HepG2 (cell line): ENCODE data around the gene SGMS1. TPM values are rescaled to one million over a fixed set of nuclear protein-coding genes. Genes with fewer than 3 reads are reported as not detected.

Experiments used
- ASH2L ChIP-seq: fragments of 300-600, 200-600 bp; sonication (generic); IDR thresholded peaks from 2 replicates; pipeline ENCODE4 v1.7.0; 2017; ENCODE audit warnings: low read depth, mild to moderate bottlenecking, moderate library complexity, mixed read lengths, low read length; ENCODE audit not compliant: insufficient read length
- ELF4 ChIP-seq: sonication (generic); formaldehyde crosslinking; IDR thresholded peaks from 2 replicates; pipeline ENCODE4 v1.5.0; 2020; ENCODE audit warnings: missing genetic modification reagents, mild to moderate bottlenecking, moderate library complexity, borderline replicate concordance
- ETV6 ChIP-seq: sonication (generic); formaldehyde crosslinking; conservative IDR thresholded peaks from 2 replicates; pipeline ENCODE4 v1.4.0; 2020; ENCODE audit warnings: missing genetic modification reagents
- HDAC1 ChIP-seq: sonication (generic); formaldehyde crosslinking; IDR thresholded peaks from 2 replicates; pipeline ENCODE4 v1.5.1; 2020; ENCODE audit warnings: mild to moderate bottlenecking, missing genetic modification reagents
- HMGXB3 ChIP-seq: sonication (generic); formaldehyde crosslinking; IDR thresholded peaks from 2 replicates; pipeline ENCODE4 v1.4.0; 2020; ENCODE audit warnings: missing genetic modification reagents, borderline replicate concordance
- IRF9 ChIP-seq: sonication (generic); formaldehyde crosslinking; IDR thresholded peaks from 2 replicates; pipeline ENCODE4 v1.8.0; 2022; ENCODE audit warnings: missing genetic modification reagents, mild to moderate bottlenecking, borderline replicate concordance
- KAT2B ChIP-seq: fragments of 150-350 bp; IDR thresholded peaks from 2 replicates; pipeline ENCODE4 v1.6.1; 2014; ENCODE audit warnings: low read depth, low read length, borderline replicate concordance
- KDM5A ChIP-seq: fragments of 200-600 bp; sonication (generic); IDR thresholded peaks from 2 replicates; pipeline ENCODE4 v1.7.0; 2018; ENCODE audit warnings: antibody characterized with exemption, mild to moderate bottlenecking, low read length, borderline replicate concordance
- LCORL ChIP-seq, 2 experiments: fragments of 450-650 bp in 1 of 2; sonication (generic) in 1 of 2; formaldehyde crosslinking in 1 of 2; IDR thresholded peaks; 2 replicates each; pipeline versions ENCODE4 v1.5.0 to v1.6.1; 2017 to 2020; ENCODE audit warnings: antibody characterized with exemption in 1 of 2, missing genetic modification reagents in 1 of 2
- NCOA2 ChIP-seq: sonication (generic); formaldehyde crosslinking; IDR thresholded peaks from 2 replicates; pipeline ENCODE4 v1.8.0; 2022; ENCODE audit warnings: inconsistent platforms
- PHF20 ChIP-seq: sonication (generic); formaldehyde crosslinking; IDR thresholded peaks from 2 replicates; pipeline ENCODE4 v1.5.0; 2020; ENCODE audit warnings: mild to moderate bottlenecking, missing genetic modification reagents
- RARA ChIP-seq: IDR thresholded peaks from 2 replicates; pipeline ENCODE4 v1.6.1; 2016; ENCODE audit warnings: missing genetic modification reagents, missing compliant biosample characterization
- RFXAP ChIP-seq: sonication (generic); formaldehyde crosslinking; IDR thresholded peaks from 2 replicates; pipeline ENCODE4 v1.4.0; 2020; ENCODE audit warnings: missing genetic modification reagents, borderline replicate concordance
- TCF7 ChIP-seq: sonication (generic); IDR thresholded peaks from 2 replicates; pipeline ENCODE4 v1.6.1; 2016; ENCODE audit warnings: antibody characterized with exemption, low read depth
- TERF1 ChIP-seq: sonication (generic); formaldehyde crosslinking; IDR thresholded peaks from 2 replicates; pipeline ENCODE4 v1.8.0; 2022; ENCODE audit warnings: mild to moderate bottlenecking, missing genetic modification reagents, moderate library complexity
- ZFYVE20 ChIP-seq: sonication (generic); formaldehyde crosslinking; IDR thresholded peaks from 2 replicates; pipeline ENCODE4 v1.8.0; 2023; ENCODE audit warnings: low read depth, mild to moderate bottlenecking, moderate library complexity, missing genetic modification reagents, borderline replicate concordance
- ZNF382 ChIP-seq: sonication (generic); formaldehyde crosslinking; IDR thresholded peaks from 2 replicates; pipeline ENCODE4 v1.5.0; 2020; ENCODE audit warnings: missing genetic modification reagents, mild to moderate bottlenecking, borderline replicate concordance
- ZNF512B ChIP-seq: sonication (generic); formaldehyde crosslinking; IDR thresholded peaks from 2 replicates; pipeline ENCODE4 v1.5.1; 2020; ENCODE audit warnings: missing genetic modification reagents, mild to moderate bottlenecking, borderline replicate concordance
- polyA plus RNA-seq, 8 experiments: library from polyadenylated mRNA; depleted of rRNA in 3 of 8; stranded (reverse) in 7 of 8; unstranded in 1 of 8; fragments of >200 nt; fragmentation: Illumina TruSeq in 4 of 8; extraction: Trizol in 4 of 8; gene quantifications; 2 replicates each; pipeline versions ENCODE4 v1.2.1 to v1.2.3, GENCODE V29; 2011 to 2016; ENCODE audit warnings: low read depth in 4 of 8, missing spikeins in 1 of 8, mixed read lengths in 1 of 8; ENCODE audit not compliant: insufficient read depth in 1 of 8
- total RNA-seq, 5 experiments: library from RNA; depleted of rRNA; stranded (reverse); fragments of >200 nt; fragmentation: Illumina TruSeq; extraction: Trizol; gene quantifications; 2 replicates each; pipeline ENCODE4 v1.2.3, GENCODE V29; 2016; ENCODE audit warnings: low read depth in 1 of 5
- TF ChIP-seq, protein P1 (sequence below): sonication (generic); formaldehyde crosslinking; IDR thresholded peaks from 2 replicates; pipeline ENCODE4 v1.4.0; 2020; ENCODE audit warnings: mild to moderate bottlenecking, missing genetic modification reagents

Gene SGMS1
- total and polyA plus RNA-seq, 2 of the 13 experiments (the other 11 are each of a cell fraction or from before 2014, with no cell fraction given) = 6.5 to 15.1 TPM

DNA sequence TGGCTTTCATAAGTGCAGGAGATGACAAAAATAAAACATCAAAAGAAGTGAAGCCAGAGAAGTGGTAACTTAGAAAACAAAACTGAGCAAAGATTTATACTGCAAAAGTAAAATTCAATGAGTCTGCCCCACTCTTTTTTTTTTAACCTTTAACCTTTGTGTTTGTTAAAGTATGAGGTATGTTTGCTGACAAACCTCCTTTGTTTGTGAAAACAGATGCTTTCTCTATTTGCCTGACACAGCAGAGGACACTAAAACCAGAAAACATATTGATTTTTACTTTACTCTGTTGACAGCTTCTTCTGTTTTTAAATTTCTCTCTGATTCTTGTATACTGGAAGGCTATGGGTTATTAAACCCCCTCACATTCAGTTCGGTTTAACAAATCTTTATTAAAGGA, 57.6 kb downstream of the SGMS1 start (continued):
- TF ChIP-seq, protein P1, sequence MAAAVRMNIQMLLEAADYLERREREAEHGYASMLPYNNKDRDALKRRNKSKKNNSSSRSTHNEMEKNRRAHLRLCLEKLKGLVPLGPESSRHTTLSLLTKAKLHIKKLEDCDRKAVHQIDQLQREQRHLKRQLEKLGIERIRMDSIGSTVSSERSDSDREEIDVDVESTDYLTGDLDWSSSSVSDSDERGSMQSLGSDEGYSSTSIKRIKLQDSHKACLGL = no peak
- TF ChIP-seq ELF4 (CRISPR knock-in tag) (no peak), TERF1 (CRISPR knock-in tag) (no peak), ZFYVE20 (no peak), HMGXB3 (0 out of 2 replicates have a peak, but pooled peaks have one; percentile 34), NCOA2 (CRISPR knock-in tag) (peak; percentile 83), RFXAP (CRISPR knock-in tag) (no peak), LCORL (IDR thresholded peaks at IDR 0.05) (no peak), LCORL (CRISPR knock-in tag; IDR thresholded peaks at IDR 0.05) (0 out of 2 replicates have a peak, but pooled peaks have one; percentile 18), TCF7 (peak; percentile 73; the same call in 1 of the 2 replicates), HDAC1 (CRISPR knock-in tag) (peak; percentile 18; the same call in 1 of the 2 replicates), KDM5A (no peak), ZNF382 (CRISPR knock-in tag) (no peak), RARA (peak; percentile 73), PHF20 (CRISPR knock-in tag) (no peak), KAT2B (peak; percentile 29; the same call in 1 of the 2 replicates), ETV6 (no peak), IRF9 (CRISPR knock-in tag) (no peak), ASH2L (peak; percentile 41), ZNF512B (no peak)
